H1 (cell line): Measurements from ENCODE around the gene TMBIM4. TPM values are rescaled to one million over a fixed set of nuclear protein-coding genes. Genes with fewer than 3 reads are reported as not detected.

Source experiments
- CTCF ChIA-PET: fragments of 300-600 bp; sonication (Branson Sonifier 250); formaldehyde crosslinking; loops from one replicate; lab custom pipeline; 2021; ENCODE audit not compliant: partially characterized antibody; lab: Charles Lee
- POLR2A ChIA-PET: fragments of 300-600 bp; sonication (Branson Sonifier 250); formaldehyde crosslinking; loops from one replicate; lab custom pipeline; 2021; ENCODE audit warnings: inconsistent platforms; ENCODE audit not compliant: partially characterized antibody; lab: Charles Lee
- DNase-seq, 2 experiments: peaks; one replicate each; pipeline versions ENCODE4 v3.0.0 to v3.0.0-alpha.2; 2010 to 2022; ENCODE audit warnings: low spot score in 2 of 2, low read depth in 1 of 2, mixed read lengths in 1 of 2
- FAIRE-seq: peaks from 2 replicates; lab custom pipeline; 2011; peaks lifted over from hg19 to GRCh38; lab: Jason Lieb, UNC
- H2AFZ ChIP-seq: 2 replicates; pipeline ENCODE4 v1.8.1; 2012; ENCODE audit warnings: low read length, inconsistent platforms
- H2AK5ac ChIP-seq: 2 replicates; pipeline ENCODE4 v1.6.1; 2013; ENCODE audit warnings: low read depth, low read length
- H2BK120ac ChIP-seq: replicated peaks from 2 replicates; pipeline ENCODE3; 2013; ENCODE audit warnings: low read depth, low read length, inconsistent platforms
- H2BK12ac ChIP-seq: 2 replicates; pipeline ENCODE4 v1.6.1; 2013; ENCODE audit warnings: low read depth, low read length
- H2BK15ac ChIP-seq: 2 replicates; pipeline ENCODE4 v1.6.1; 2013; ENCODE audit warnings: low read length
- H2BK20ac ChIP-seq: 2 replicates; pipeline ENCODE4 v1.6.1; 2013; ENCODE audit warnings: low read length
- H2BK5ac ChIP-seq: 2 replicates; pipeline ENCODE4 v1.6.1; 2013; ENCODE audit warnings: low read depth, low read length
- H3K14ac ChIP-seq: 2 replicates; pipeline ENCODE4 v1.6.1; 2013; ENCODE audit warnings: inconsistent platforms; ENCODE audit not compliant: insufficient read length
- H3K18ac ChIP-seq: 2 replicates; pipeline ENCODE4 v1.6.1; 2013; ENCODE audit warnings: low read length; ENCODE audit errors: extremely low read depth
- H3K23ac ChIP-seq: 2 replicates; pipeline ENCODE4 v1.6.1; 2013; ENCODE audit warnings: inconsistent platforms; ENCODE audit not compliant: insufficient read length
- H3K23me2 ChIP-seq: 2 replicates; pipeline ENCODE4 v1.6.1; 2013; ENCODE audit warnings: low read depth, low read length
- H3K27ac ChIP-seq: 2 replicates; pipeline ENCODE4 v1.6.1; 2011; ENCODE audit warnings: low read depth, low read length, inconsistent platforms
- H3K27me3 ChIP-seq, 4 experiments: replicated peaks in 1 of 4; 1 replicate in 1 of 4; 2 replicates in 3 of 4; pipeline versions ENCODE4 v1.6.1 to v1.8.1; 2011 to 2013; ENCODE audit warnings: low read length in 3 of 4, mild to moderate bottlenecking in 3 of 4, inconsistent platforms in 2 of 4, mixed read lengths in 2 of 4, moderate library complexity in 1 of 4; ENCODE audit not compliant: control insufficient read depth in 3 of 4, insufficient read depth in 3 of 4; ENCODE audit errors: extremely low read depth in 1 of 4
- H3K36me3 ChIP-seq, 4 experiments: 2 replicates each; pipeline versions ENCODE4 v1.6.1 to v1.8.1; 2011 to 2013; ENCODE audit warnings: mild to moderate bottlenecking in 4 of 4, low read length in 3 of 4, moderate library complexity in 2 of 4, control low read depth in 1 of 4, inconsistent platforms in 1 of 4; ENCODE audit not compliant: insufficient read depth in 4 of 4, control insufficient read depth in 2 of 4
- H3K4ac ChIP-seq: replicated peaks from 2 replicates; pipeline ENCODE3; 2013; ENCODE audit warnings: low read length, low read depth, mixed read lengths, inconsistent platforms; ENCODE audit not compliant: insufficient read length
- H3K4me1 ChIP-seq, 4 experiments: replicated peaks in 1 of 4; 1 replicate in 1 of 4; 2 replicates in 3 of 4; pipeline versions ENCODE4 v1.6.1 to v1.8.1; 2011 to 2013; ENCODE audit warnings: low read length in 3 of 4, inconsistent platforms in 2 of 4, mixed read lengths in 1 of 4; ENCODE audit not compliant: insufficient read depth in 4 of 4, control insufficient read depth in 3 of 4
- H3K4me2 ChIP-seq, 2 experiments: 2 replicates each; pipeline versions ENCODE4 v1.6.1 to v1.8.1; 2011 to 2013; ENCODE audit warnings: low read depth in 2 of 2, low read length in 2 of 2, control low read depth in 1 of 2, inconsistent platforms in 1 of 2, mild to moderate bottlenecking in 1 of 2; ENCODE audit not compliant: insufficient read depth in 1 of 2
- H3K4me3 ChIP-seq, 4 experiments: fragments of 200-600, 300-600 bp in 1 of 4; sonication (generic), shearing (Covaris generic), sonication (Bioruptor Twin) in 1 of 4; 2 replicates each; pipeline versions ENCODE4 v1.5.1 to v1.8.1; 2011 to 2016; ENCODE audit warnings: low read length in 4 of 4, low read depth in 3 of 4, control low read depth in 2 of 4, inconsistent platforms in 2 of 4, mild to moderate bottlenecking in 2 of 4, mixed read lengths in 1 of 4, moderate library complexity in 1 of 4; ENCODE audit not compliant: insufficient read depth in 2 of 4; ENCODE audit errors: extremely low read depth in 1 of 4
- H3K56ac ChIP-seq: replicated peaks from 2 replicates; pipeline ENCODE3; 2013; ENCODE audit warnings: low read depth, mild to moderate bottlenecking, mixed read lengths, low read length, inconsistent platforms; ENCODE audit not compliant: insufficient read length
- H3K79me1 ChIP-seq: 2 replicates; pipeline ENCODE4 v1.6.1; 2013; ENCODE audit warnings: low read depth, low read length, control low read depth
- H3K79me2 ChIP-seq, 2 experiments: 2 replicates each; pipeline versions ENCODE4 v1.6.1 to v1.8.1; 2012 to 2013; ENCODE audit warnings: low read length in 2 of 2, mild to moderate bottlenecking in 2 of 2, inconsistent platforms in 1 of 2; ENCODE audit not compliant: insufficient read depth in 2 of 2, control insufficient read depth in 1 of 2
- H3K9ac ChIP-seq, 4 experiments: replicated peaks in 1 of 4; 1 replicate in 1 of 4; 2 replicates in 3 of 4; pipeline versions ENCODE4 v1.6.1 to v1.8.1; 2011 to 2013; ENCODE audit warnings: low read depth in 3 of 4, low read length in 3 of 4, control low read depth in 2 of 4, mild to moderate bottlenecking in 2 of 4, moderate library complexity in 2 of 4, inconsistent platforms in 1 of 4; ENCODE audit errors: extremely low read depth in 1 of 4
- H3K9me3 ChIP-seq, 2 experiments: 2 replicates each; pipeline versions ENCODE4 v1.6.1 to v1.8.1; 2012 to 2013; ENCODE audit warnings: mild to moderate bottlenecking in 2 of 2, moderate library complexity in 2 of 2, control low read depth in 1 of 2, inconsistent platforms in 1 of 2, low read depth in 1 of 2, low read length in 1 of 2, mixed read lengths in 1 of 2; ENCODE audit not compliant: insufficient read depth in 2 of 2
- H4K20me1 ChIP-seq, 2 experiments: replicated peaks in 1 of 2; 2 replicates each; pipeline versions ENCODE3 to v1.8.1; 2011 to 2013; ENCODE audit warnings: inconsistent platforms in 2 of 2, low read length in 2 of 2, mild to moderate bottlenecking in 1 of 2; ENCODE audit not compliant: insufficient read depth in 2 of 2, control insufficient read depth in 1 of 2
- H4K5ac ChIP-seq: 2 replicates; pipeline ENCODE4 v1.6.1; 2013; ENCODE audit warnings: low read length, low read depth, mixed read lengths, inconsistent platforms; ENCODE audit not compliant: insufficient read length
- H4K8ac ChIP-seq: 2 replicates; pipeline ENCODE4 v1.8.0; 2013; ENCODE audit warnings: mild to moderate bottlenecking, moderate library complexity, low read length, inconsistent platforms; ENCODE audit not compliant: insufficient read depth; ENCODE audit errors: extremely low read depth
- H4K91ac ChIP-seq: replicated peaks from 2 replicates; pipeline ENCODE3; 2013; ENCODE audit warnings: low read length, mixed read lengths, inconsistent platforms; ENCODE audit not compliant: insufficient read length
- RAD21 ChIP-seq, 2 experiments: IDR thresholded peaks in 1 of 2; conservative IDR thresholded peaks in 1 of 2; 2 replicates each; pipeline ENCODE4 v1.6.1; 2011; ENCODE audit warnings: low read depth in 2 of 2, low read length in 2 of 2, improper control_type of control experiment in 1 of 2, inconsistent platforms in 1 of 2, mild to moderate bottlenecking in 1 of 2, moderate library complexity in 1 of 2
- WGBS, 2 experiments: shearing (Covaris generic) in 1 of 2; methylation state at CpG; one replicate each; pipeline versions ENCODE4 v1.1.6 to v1.1.7; 2013 to 2015; ENCODE audit warnings: low lambda C conversion rate in 2 of 2, mixed read lengths in 2 of 2, inconsistent platforms in 1 of 2, low coverage in 1 of 2, missing lambda C conversion rate in 1 of 2; ENCODE audit not compliant: insufficient replicate concordance in 2 of 2, insufficient coverage in 1 of 2, insufficient read length in 1 of 2; ENCODE audit errors: extremely low coverage in 1 of 2, missing lambda C conversion rate in 1 of 2; 5-methylcytosine and 5-hydroxymethylcytosine counted together
- polyA plus RNA-seq, 7 experiments: library from polyadenylated mRNA; depleted of rRNA in 3 of 7; stranded (reverse) in 5 of 7; unstranded in 2 of 7; fragments of >200 nt in 5 of 7; fragments of 200-250 nt in 2 of 7; gene quantifications; 1 replicate in 5 of 7; 2 replicates in 1 of 7; 4 replicates in 1 of 7; pipeline versions ENCODE4 v1.2.1 to v1.2.3, GENCODE V29; 2011 to 2013; ENCODE audit warnings: missing spikeins in 2 of 7, mixed read lengths in 2 of 7
- total RNA-seq: library from RNA; stranded (reverse); fragmentation: NEBNext Ultra II Directional; extraction: Animal tissue kit (Norgen Biotek cat#: 25700); gene quantifications from 2 replicates; pipeline ENCODE4 v1.2.1, GENCODE V29; 2021

Gene TMBIM4
- total and polyA plus RNA-seq, 2 of the 8 experiments (the other 6 are each of a cell fraction or from before 2014, with no cell fraction given): 12.8 to 46.6 TPM

- Histone ChIP-seq H3K9me3 (no peaks in the 10 kb centered on the region), H3K23me2 (no peaks in the 10 kb centered on the region), H3K9ac (no peak overlapping the region), H2AK5ac (no peak overlapping the region), H3K56ac (no peak overlapping the region), H3K79me1 (no peaks in the 10 kb centered on the region), H4K5ac (no peak overlapping the region), H3K27ac (no peak overlapping the region), H3K4me1 (no peaks in the 10 kb centered on the region), H2BK120ac (no peak overlapping the region), H3K18ac (no peak overlapping the region), H3K27me3 (no peaks in the 10 kb centered on the region), H2AFZ (no peak overlapping the region), H3K23ac (no peak overlapping the region), H3K14ac (no peak overlapping the region), H3K4me3 (no peak overlapping the region), H3K79me2 (no peaks in the 10 kb centered on the region), H3K4me2 (no peak overlapping the region), H4K8ac (no peak overlapping the region), H3K4ac (no peak overlapping the region), H2BK5ac (no peak overlapping the region), H2BK15ac (no peak overlapping the region), H3K36me3 (peaks cover 0 to 12% (median 0%) of the 10 kb centered on the region in 4 experiments; a peak in 2 of 8 replicates), H4K20me1 (peaks cover 0 to 1% of the 10 kb centered on the region in 2 experiments), H2BK20ac (no peak overlapping the region), H4K91ac (no peak overlapping the region), H2BK12ac (no peak overlapping the region)
- 91% methylated on average over 8 of the region's 9 CpGs; no CpG with 5 or more reads in 1 of the 2 experiments for whole genome bisulfite sequencing, 2 experiments
- no peak for DNase-seq
- no peak for TF ChIP-seq RAD21 (IDR thresholded peaks at IDR 0.05 in 1 of 2, conservative IDR thresholded peaks at IDR 0.05 in 1 of 2; ENCODE audit: low read depth in 2 of 2, low read length in 2 of 2)
- no peak for FAIRE-seq
- ChIA-PET CTCF (interaction anchor here (1.0 to 6.0 kb wide), 2 partner anchors 12 to 19 kb away, joined by 3 to 41 read pairs; no protein-coding TSS in a partner anchor), POLR2A (interaction anchor here (1.3 kb wide), 1 partner anchor 25 kb away, joined by 3 read pairs; no protein-coding TSS in a partner anchor)
Observed at GRCh38 chr12:66118240-66118891, 51.4 kb downstream of the TMBIM4 start.
